MCF 10A (cell line): ENCODE results near the gene CITED2. TPM values are rescaled to one million over a fixed set of nuclear protein-coding genes. Genes with fewer than 3 reads are reported as not detected.

Experiments
- BruUV-seq: library from RNA; stranded (reverse); fragments of 400-500 nt; replicated peaks from 2 replicates; lab custom pipeline; 2021; lab: Mats Ljungman, UMichigan
- CTCF ChIA-PET: fragments of 300-600 bp; sonication (Branson Sonifier 250); formaldehyde crosslinking; extraction: SDS; loops from one replicate; lab custom pipeline; 2021; ENCODE audit warnings: antibody characterized with exemption, inconsistent platforms; lab: Yijun Ruan, JAX
- POLR2A ChIA-PET: fragments of 300-600, 350-650 bp; sonication (Branson Sonifier 250); formaldehyde crosslinking; extraction: SDS; loops from one replicate; lab custom pipeline; 2020; ENCODE audit warnings: antibody characterized with exemption, inconsistent platforms; lab: Yijun Ruan, JAX
- DNase-seq: peaks from one replicate; pipeline ENCODE4 v3.0.0-alpha.2; 2018; ENCODE audit not compliant: unreplicated experiment
- H3K27ac Mint-ChIP-seq: one replicate; pipeline ENCODE4 v1.8.0; 2022; ENCODE audit warnings: mild to moderate bottlenecking, low read depth, mixed read lengths; ENCODE audit not compliant: unreplicated experiment
- H3K27me3 Mint-ChIP-seq: one replicate; pipeline ENCODE4 v1.8.0; 2022; ENCODE audit warnings: mixed read lengths; ENCODE audit not compliant: insufficient read depth, unreplicated experiment
- H3K36me3 Mint-ChIP-seq: one replicate; pipeline ENCODE4 v1.8.0; 2022; ENCODE audit warnings: mild to moderate bottlenecking, moderate library complexity, mixed read lengths; ENCODE audit not compliant: insufficient read depth, unreplicated experiment
- H3K4me1 Mint-ChIP-seq: one replicate; pipeline ENCODE4 v1.8.0; 2022; ENCODE audit warnings: mixed read lengths; ENCODE audit not compliant: insufficient read depth, unreplicated experiment
- H3K4me3 Mint-ChIP-seq: one replicate; pipeline ENCODE4 v1.8.0; 2022; ENCODE audit warnings: mild to moderate bottlenecking, moderate library complexity, mixed read lengths; ENCODE audit not compliant: unreplicated experiment
- H3K9me3 Mint-ChIP-seq: one replicate; pipeline ENCODE4 v1.8.0; 2022; ENCODE audit warnings: mixed read lengths; ENCODE audit not compliant: unreplicated experiment
- CTCF ChIP-seq: fragments of 200-600 bp; IDR thresholded peaks from one replicate; pipeline ENCODE4 v1.8.0; 2022; ENCODE audit warnings: antibody characterized with exemption, mild to moderate bottlenecking; ENCODE audit not compliant: unreplicated experiment
- intact Hi-C: fragments of 100-400 bp; cut with micrococcal nuclease; formaldehyde crosslinking; loops from 2 replicates; pipeline ENCODE4 v1.14.1; 2022
- total RNA-seq: library from RNA; stranded (reverse); gene quantifications from 2 replicates; pipeline ENCODE4 v1.2.3, GENCODE V29; 2022

CITED2 gene
- total RNA-seq, 1 experiment from 2014 or later = 50.4 TPM

- H3K27ac Mint-ChIP-seq = no peak overlapping the region
- BruUV-seq = no TSS peak
- no peaks in the 10 kb centered on the region for H3K9me3 Mint-ChIP-seq
- no peak overlapping the region for H3K4me3 Mint-ChIP-seq
- H3K27me3 Mint-ChIP-seq = no peaks in the 10 kb centered on the region
- CTCF ChIA-PET = interaction anchor here (0.6 kb wide), 1 partner anchor 1017 kb away, joined by 6 read pairs; no protein-coding TSS in a partner anchor
- POLR2A ChIA-PET = interaction anchor here (6.6 kb wide), 1 partner anchor 27 kb away, joined by 83 read pairs; no protein-coding TSS in a partner anchor
- no peak for TF ChIP-seq CTCF
- no peak for DNase-seq
- H3K4me1 Mint-ChIP-seq = peaks cover 22% of the 10 kb centered on the region
- intact Hi-C loops = no loop called here
- peaks cover under 1% of the 10 kb centered on the region for H3K36me3 Mint-ChIP-seq
Measured at GRCh38 chr6:139380168-139380567, 5.7 kb upstream of the CITED2 start.

GRCh38 chr6:139378882-139379341 is 4.5 kb upstream of the CITED2 start:
- ChIA-PET CTCF (interaction anchor here (0.6 to 1.6 kb wide), 7 partner anchors 9 to 662 kb away, joined by 3 to 11 read pairs (median 3); no protein-coding TSS in a partner anchor), POLR2A (interaction anchor here (0.7 to 6.6 kb wide), 16 partner anchors 14 to 1479 kb away, joined by 3 to 83 read pairs (median 3); no protein-coding TSS in a partner anchor)
- intact Hi-C loops = loop anchor here (5.0 to 10.0 kb wide), 7 partner anchors 153 to 1196 kb away; no protein-coding TSS in a partner anchor
- Mint-ChIP-seq H3K9me3 (no peaks in the 10 kb centered on the region), H3K36me3 (peaks cover 13% of the 10 kb centered on the region), H3K4me3 (no peak overlapping the region), H3K27me3 (no peaks in the 10 kb centered on the region), H3K4me1 (peaks cover 22% of the 10 kb centered on the region), H3K27ac (peak overlapping the region; percentile 52)
- DNase-seq = peak; percentile 77
- BruUV-seq = no TSS peak
- no peak for TF ChIP-seq CTCF

- Mint-ChIP-seq H3K9me3 (no peaks in the 10 kb centered on the region), H3K27ac (no peak overlapping the region), H3K4me1 (peaks cover 22% of the 10 kb centered on the region), H3K36me3 (peaks cover 20% of the 10 kb centered on the region), H3K27me3 (no peaks in the 10 kb centered on the region), H3K4me3 (no peak overlapping the region)
- DNase-seq = no peak
- TF ChIP-seq CTCF = no peak
- CTCF ChIA-PET = interaction anchor here (0.6 to 1.7 kb wide), 7 partner anchors 8 to 662 kb away, joined by 3 to 11 read pairs (median 3); no protein-coding TSS in a partner anchor
- POLR2A ChIA-PET = interaction anchor here (0.8 to 6.6 kb wide), 11 partner anchors 15 to 1480 kb away, joined by 3 to 83 read pairs (median 3); no protein-coding TSS in a partner anchor
- BruUV-seq = no TSS peak
- intact Hi-C loops = loop anchor here (5.0 to 10.0 kb wide), 7 partner anchors 154 to 1197 kb away; no protein-coding TSS in a partner anchor
Measured at GRCh38 chr6:139378226-139378625, 3.8 kb upstream of the CITED2 start.

- CTCF ChIA-PET = interaction anchor here (0.6 to 1.7 kb wide), 5 partner anchors 17 to 355 kb away, joined by 3 to 4 read pairs (median 3); no protein-coding TSS in a partner anchor
- peak; percentile 90 for DNase-seq
Measured at GRCh38 chr6:139376604-139377218, 2.3 kb upstream of the CITED2 start.

More at GRCh38 chr6:139376604-139377218, 2.3 kb upstream of the CITED2 start:
- no peak for TF ChIP-seq CTCF
- H3K27me3 Mint-ChIP-seq = no peaks in the 10 kb centered on the region
- peak overlapping the region; percentile 97 for H3K4me3 Mint-ChIP-seq
- peaks cover 35% of the 10 kb centered on the region for H3K36me3 Mint-ChIP-seq
- POLR2A ChIA-PET = interaction anchor here (0.6 to 6.6 kb wide), 41 partner anchors 10 to 1541 kb away, joined by 3 to 83 read pairs (median 4); no protein-coding TSS in a partner anchor
- intact Hi-C loops = loop anchor here (2.0 to 10.0 kb wide), 8 partner anchors 156 to 1198 kb away; no protein-coding TSS in a partner anchor
- H3K9me3 Mint-ChIP-seq = no peaks in the 10 kb centered on the region
- H3K27ac Mint-ChIP-seq = peak overlapping the region; percentile 97
- peaks cover 22% of the 10 kb centered on the region for H3K4me1 Mint-ChIP-seq
- BruUV-seq = no TSS peak
